NCI-H187 treated with DMSO at 0.1 percent for 48 hours (cell line): ENCODE measurements around the gene DEUP1.
"Not testable (repeated sequence)": the region's sequence is repeated elsewhere in the genome, so short reads cannot be mapped to it uniquely, and the experiment has no call there.

Experiments used
- DNase-seq: peaks from one replicate; lab custom pipeline; 2025; lab: John Stamatoyannopoulos, UW

The DEUP1 gene

GRCh38 chr11:93361435-93361834 lies 30.9 kb downstream of the DEUP1 start:
- no peak for DNase-seq

DNA sequence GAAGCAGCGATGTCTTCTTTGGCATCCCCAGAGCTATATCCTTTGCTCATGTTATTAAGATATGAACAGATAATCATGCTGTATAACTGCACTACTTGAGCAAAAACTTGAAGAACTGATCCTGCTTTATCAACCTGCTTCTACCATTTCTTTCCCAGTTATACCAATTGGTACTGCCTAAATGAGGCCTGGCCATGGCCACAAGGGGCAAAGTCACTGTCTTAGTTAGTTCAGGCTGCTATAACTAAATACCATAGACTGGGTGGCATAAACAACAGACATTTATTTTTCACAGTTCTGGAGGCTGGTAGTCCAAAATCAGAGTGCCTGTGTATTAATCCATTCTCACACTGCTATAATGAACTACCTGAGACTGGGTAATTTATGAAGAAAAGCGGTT lies 37.5 kb downstream of the DEUP1 start:
- DNase-seq: no peak

GRCh38 chr11:93370260-93370659 lies 39.7 kb downstream of the DEUP1 start:
- DNase-seq: no peak

DNA sequence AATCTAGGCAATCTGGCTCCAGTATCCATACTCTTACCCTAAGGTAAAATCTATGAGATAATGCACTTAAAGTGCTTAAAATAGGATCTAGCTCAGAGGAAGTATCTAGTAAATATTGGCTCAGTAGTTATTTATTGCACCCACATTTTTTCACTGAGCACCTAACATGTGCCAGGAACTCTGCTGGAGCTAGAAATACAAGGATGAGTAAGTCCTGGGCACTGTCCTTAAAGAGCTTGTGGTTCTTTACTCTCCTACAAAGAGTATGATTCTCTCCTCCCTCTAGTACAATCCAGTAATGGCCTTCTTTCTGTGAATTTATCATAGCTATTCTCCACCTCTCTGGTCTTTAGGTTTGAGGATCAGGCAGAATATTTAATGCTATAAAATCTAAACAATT lies 59.2 kb downstream of the DEUP1 start:
- DNase-seq: no peak

DNA sequence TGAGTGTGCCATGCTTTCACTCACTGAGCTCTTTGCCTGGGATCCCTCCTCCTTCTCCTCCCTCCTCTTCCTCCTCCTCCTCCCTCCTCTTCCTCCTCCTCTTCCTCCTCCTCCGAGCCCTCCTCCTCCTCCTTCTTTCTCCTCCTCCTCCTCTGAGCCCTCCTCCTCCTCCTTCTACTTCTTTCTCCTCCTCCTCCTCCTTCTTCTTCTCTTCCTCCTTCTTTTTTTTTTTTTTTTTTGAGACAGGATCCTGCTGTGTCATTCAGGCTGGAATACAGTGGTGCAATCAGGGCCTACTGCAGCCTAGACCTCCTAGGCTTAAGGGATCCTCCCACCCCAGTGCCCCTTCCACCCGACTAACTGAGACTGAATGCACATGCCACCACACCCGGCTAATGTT lies 62.3 kb downstream of the DEUP1 start:
- DNase-seq: no peak

GRCh38 chr11:93393386-93393785 lies 62.8 kb downstream of the DEUP1 start:
- DNase-seq: no peak

DNA sequence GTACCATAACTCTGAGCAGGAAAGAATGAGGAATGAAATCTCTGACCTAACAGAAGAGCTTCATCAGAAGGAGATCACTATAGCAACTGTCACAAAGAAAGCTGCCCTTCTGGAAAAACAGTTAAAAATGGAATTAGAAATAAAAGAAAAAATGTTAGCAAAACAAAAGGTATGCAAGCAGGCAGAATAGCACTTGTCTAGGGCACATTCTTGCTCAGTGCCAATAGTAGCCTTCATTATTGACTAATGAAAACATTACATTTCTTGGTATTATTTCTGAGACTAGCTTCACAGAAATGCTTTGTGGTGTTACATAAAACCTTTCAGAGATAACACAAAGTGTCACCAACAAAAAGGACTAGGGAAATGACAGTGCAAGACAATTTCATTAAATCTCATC lies 63.9 kb downstream of the DEUP1 start:
- no peak for DNase-seq

DNA sequence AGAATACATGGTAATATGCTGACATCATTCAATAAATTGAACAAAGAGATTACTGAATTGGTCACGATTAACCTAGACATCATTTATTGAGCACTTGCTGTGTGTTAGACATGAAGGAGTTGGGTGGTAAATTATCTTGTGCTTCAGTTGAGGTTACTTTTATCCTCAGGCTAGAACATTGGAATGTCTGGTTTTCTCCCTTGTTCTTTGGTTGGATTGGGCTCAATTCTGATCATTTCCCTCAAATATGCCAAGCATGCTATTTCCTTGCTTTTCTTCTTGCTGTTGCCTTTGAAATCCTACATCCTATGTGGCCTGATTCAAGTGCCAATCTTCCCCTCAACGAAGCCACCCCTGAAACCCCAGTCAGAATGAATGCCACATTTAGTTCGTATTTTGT lies 65.8 kb downstream of the DEUP1 start:
- no peak for DNase-seq

GRCh38 chr11:93403930-93404329 lies 73.4 kb downstream of the DEUP1 start:
- DNase-seq: no peak

- DNase-seq: no peak
These were observed 77.3 kb downstream of the DEUP1 start for GRCh38 chr11:93407777-93408401.

DNA sequence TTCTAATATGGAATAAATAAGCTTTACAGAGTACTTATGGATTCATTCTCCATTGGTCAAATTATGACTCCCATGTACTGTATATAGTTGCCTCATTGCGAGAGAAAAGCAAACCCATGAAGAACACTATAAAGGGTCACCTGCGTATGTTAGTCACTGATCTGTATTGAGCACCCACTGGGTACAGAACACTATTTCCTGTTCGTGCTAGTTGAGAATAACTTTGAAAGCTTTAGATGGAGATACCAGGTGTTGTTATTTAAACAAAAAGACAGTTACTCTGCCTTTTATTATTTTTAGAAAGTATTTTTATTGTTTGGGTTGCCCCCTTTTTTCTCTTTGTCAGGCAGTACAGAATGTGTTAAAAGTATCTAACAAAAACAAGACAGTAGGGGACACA lies 79.9 kb downstream of the DEUP1 start:
- DNase-seq: no peak

DNA sequence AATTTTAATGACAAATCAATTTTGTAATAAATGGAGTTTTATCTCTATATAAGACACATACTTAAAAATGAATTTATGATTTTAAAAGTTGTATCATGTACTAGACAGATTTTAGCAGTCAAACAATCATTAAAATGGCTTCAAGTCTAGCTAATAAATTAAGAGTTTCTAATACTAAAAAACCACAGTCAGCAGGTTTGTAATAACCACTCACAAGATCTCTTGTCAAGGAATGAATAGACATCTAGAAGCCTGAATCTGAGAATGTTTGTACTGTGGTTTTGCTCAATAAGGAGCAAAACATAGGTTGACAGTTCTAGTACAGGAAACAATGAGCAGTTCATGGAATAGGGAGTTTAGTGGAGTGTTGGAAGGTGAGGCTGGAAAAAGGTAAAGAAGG lies 81.2 kb downstream of the DEUP1 start:
- DNase-seq: no peak

GRCh38 chr11:93432247-93432646 lies 101.7 kb downstream of the DEUP1 start:
- no peak for DNase-seq

DNA sequence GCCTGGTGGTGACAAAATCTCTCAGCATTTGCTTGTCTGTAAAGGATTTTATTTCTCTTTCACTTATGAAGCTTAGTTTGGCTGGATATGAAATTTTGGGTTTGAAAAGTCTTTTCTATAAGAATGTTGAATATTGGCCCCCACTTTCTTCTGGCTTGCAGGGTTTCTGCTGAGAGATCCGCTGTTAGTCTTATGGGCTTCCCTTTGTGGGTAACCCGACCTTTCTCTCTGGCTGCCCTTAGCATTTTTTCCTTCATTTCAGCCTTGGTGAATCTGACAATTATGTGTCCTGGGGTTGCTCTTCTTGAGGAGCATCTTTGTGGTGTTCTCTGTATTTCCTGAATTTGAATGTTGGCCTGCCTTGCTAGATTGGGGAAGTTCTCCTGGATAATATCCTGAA lies 112.7 kb downstream of the DEUP1 start:
- not testable (repeated sequence) for DNase-seq

DNA sequence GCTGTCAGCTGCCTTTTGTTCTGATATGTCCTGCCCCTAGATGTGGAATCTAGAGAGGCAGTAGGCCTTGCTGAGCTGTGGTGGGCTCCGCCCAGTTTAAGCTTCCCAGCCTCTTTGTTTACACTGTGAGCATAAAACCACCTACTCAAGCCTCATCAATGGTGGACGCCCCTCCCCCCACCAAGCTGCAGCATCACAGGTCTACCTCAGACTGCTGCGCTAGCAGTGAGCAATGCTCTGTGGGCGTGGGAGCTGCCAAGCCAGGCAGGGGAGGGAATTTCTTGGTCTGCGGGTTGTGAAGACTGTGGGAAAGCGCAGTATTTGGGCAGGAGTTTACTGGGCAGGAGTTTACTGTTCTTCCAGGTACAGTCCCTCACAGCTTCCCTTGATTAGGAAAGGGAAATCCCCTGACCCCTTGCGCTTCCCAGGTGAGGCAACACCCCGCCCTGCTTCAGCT lies 114.1 kb downstream of the DEUP1 start:
- peak; percentile 48 for DNase-seq

DNA sequence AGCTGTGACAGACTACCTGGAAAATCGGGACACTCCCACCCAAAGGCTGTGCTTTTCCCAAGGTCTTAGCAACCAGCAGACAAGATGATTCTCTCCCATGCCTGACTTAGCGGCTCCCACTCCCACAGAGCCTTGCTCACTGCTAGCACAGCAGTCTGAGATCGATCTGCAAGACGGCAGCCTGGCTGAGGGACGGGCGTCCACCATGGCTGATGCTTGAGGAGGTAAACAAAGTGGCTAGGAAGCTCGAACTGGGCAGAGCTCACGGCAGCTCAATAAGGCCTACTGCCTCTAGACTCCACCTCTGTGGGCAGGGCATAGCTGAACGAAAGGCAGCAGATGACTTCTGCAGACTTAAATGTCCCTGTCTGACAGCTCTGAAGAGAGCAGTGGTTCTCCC lies 127.7 kb downstream of the DEUP1 start:
- DNase-seq: no peak

DNA sequence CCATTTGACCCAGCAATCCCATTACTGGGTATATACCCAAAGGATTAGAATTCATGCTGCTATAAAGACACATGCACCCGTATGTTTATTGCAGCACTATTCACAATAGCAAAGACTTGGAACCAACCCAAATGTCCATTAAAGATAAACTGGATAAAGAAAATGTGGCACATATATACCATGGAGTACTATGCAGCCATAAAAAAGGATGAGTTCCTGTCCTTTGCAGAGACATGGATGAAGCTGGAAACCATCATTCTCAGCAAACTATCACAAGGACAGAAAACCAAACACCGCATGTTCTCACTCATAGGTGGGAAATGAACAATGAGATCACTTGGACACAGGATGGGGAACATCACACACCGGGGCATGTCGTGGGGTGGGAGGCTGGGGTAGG lies 133.1 kb downstream of the DEUP1 start:
- DNase-seq: not testable (repeated sequence)

DNA sequence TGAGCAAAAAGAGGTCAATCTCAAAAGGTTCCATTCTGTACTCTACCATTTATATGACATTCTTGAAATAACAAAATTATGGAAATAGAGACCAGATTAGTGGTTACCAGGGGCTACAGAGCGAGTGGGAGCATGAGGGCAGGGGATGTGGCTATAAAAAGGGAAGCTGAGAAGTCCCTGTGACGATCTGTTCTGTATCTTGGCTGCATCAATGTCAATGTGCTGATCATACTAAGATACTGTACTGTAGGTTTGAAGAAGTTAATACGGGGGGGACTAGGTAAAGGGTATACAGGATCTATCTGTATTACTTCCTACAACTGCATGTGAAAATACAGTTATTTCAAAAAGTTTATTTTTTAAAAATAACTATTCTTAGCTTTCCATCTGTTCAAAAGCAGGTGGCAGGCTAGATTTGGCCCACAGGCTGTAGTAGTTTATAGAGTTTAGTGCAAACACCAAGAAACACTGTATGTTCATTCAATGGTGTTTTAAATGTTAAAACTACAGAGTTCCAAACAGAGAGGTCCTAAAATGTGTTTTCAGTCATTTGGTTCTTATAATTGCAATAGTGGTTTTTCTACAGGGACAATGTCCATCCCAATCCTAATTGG lies 134.5 kb downstream of the DEUP1 start:
- no peak for DNase-seq

DNA sequence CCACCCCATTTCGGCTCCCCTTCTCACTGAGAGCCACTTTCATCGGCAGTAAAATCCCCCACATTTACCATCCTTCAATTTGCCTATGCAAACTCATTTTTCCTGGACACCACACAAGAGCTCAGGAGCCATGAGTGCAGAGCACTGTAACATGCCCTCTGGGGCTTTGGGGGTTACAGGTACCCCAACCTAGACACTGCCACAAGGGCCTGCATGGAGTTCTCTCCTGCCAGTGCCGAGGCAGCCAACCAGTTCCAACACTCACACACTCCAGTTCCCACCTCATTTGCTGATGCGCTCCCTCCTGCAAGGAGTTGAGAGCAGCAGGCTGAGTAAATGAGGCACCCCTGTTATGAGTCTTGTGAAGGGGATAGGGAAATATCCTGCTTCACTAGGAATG lies 136.5 kb downstream of the DEUP1 start:
- no peak for DNase-seq

DNA sequence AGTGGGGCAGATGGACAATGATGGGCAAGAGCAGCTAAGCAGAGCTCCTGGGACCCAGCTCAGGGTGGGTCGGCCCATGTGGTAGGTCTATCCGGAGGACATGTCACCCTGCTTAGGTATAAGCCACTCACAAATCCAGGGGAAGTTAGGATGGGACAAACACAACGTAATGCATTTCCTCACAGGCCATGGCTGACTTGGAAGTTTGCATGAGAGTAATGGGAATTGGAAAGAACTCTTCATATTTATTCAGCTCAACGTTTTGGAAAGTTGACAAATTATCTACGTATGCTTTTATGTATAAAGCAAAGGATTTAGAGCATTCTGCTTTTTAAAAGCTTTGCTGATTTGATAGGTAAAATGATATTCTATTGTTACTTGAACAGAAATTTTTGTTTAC lies 137.7 kb downstream of the DEUP1 start:
- DNase-seq: no peak

GRCh38 chr11:93474123-93474522 lies 143.6 kb downstream of the DEUP1 start:
- no peak for DNase-seq

DNA sequence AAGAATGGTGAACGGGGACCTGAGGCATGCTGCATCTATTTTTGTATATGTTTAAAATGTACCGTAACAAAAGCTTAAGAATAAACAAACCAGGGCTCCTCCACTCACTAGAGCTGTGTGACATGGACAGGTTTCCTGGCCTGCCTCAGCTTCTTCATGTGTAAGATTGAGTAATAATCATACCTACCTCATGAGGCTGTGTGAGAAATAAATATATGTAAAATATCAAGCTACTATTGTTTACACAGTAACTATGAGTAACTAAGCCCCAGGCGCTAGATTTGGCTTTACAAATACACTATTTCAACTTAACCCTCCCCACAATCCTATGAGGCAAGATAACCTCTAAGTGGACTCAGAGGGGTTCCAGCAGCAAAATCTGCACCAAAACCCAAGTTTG lies 146.3 kb downstream of the DEUP1 start:
- no peak for DNase-seq

GRCh38 chr11:93477684-93478234 lies 147.2 kb downstream of the DEUP1 start:
- no peak for DNase-seq

GRCh38 chr11:93478841-93479240 lies 148.3 kb downstream of the DEUP1 start:
- DNase-seq: no peak
